GM19239 (cell line): ENCODE measurements around the gene MYO5B.
A peak's percentile ranks its signal among the peaks of the same experiment; 100 is the strongest.

Experiments
- DNase-seq: peaks from one replicate; pipeline ENCODE4 v3.0.0; 2011; ENCODE audit warnings: low spot score; ENCODE audit not compliant: insufficient read length
- FAIRE-seq: peaks from 2 replicates; lab custom pipeline; 2011; peaks lifted over from hg19 to GRCh38; lab: Jason Lieb, UNC

The MYO5B gene

DNA sequence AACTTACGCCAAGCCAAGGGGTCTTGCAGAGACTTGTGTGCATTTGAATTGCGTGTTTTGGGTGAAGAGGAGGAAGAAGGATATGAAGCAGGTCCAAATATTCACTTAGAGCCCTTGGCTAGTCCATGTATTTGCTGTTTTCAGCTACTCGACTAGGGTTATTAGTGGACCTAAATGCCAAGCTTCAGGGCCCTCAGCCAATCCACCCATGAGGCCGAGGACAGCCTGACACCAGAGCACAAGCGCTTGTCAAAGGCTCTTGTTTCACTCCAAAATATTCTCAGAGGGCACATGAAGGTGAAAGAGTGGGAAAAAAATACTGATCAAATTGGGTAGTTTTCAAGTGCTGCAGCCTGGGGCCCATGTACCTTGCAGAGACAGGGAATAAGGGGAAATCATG is 206.8 kb downstream of the MYO5B start:
- DNase-seq, result no peak
- no peak for FAIRE-seq

DNA sequence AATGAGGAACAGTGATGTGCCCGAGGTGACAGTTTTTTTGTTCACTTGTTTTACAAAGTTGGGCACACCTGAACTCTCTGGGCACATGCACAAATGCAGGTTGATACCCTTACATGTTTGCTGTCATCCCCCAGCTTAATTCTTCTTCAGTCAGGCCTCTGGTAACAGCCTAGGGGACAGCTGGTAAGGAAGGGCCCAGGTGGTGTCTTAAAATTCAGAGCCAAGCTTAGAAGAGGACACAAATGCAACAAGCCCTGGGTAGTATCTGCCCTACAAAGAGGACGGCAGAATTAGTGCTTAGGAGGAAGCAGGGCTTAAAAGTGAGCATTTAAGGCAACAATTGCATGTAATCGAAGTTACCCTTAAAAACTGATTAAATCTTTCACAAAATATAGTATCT is 209.7 kb downstream of the MYO5B start:
- FAIRE-seq (no peak), DNase-seq (no peak)

DNA sequence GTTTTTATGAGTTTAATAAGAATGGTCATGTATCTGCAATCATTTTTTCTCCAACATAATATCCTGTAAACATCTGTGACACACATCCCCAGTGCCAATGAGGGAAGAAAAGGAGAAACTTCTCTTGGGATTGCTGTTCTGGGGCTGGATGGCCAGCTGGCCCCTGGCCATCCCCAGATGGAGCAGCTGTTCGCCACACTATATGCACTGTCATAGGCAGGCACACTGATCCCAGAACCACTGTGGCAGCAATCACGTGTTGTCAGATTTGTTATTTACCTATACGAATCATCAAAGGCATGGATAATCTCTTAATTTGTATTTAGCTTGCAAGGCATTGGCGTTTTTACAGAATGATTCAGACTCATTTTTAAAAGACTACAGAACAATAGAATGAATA is 214.1 kb downstream of the MYO5B start:
- no peak for FAIRE-seq

DNA sequence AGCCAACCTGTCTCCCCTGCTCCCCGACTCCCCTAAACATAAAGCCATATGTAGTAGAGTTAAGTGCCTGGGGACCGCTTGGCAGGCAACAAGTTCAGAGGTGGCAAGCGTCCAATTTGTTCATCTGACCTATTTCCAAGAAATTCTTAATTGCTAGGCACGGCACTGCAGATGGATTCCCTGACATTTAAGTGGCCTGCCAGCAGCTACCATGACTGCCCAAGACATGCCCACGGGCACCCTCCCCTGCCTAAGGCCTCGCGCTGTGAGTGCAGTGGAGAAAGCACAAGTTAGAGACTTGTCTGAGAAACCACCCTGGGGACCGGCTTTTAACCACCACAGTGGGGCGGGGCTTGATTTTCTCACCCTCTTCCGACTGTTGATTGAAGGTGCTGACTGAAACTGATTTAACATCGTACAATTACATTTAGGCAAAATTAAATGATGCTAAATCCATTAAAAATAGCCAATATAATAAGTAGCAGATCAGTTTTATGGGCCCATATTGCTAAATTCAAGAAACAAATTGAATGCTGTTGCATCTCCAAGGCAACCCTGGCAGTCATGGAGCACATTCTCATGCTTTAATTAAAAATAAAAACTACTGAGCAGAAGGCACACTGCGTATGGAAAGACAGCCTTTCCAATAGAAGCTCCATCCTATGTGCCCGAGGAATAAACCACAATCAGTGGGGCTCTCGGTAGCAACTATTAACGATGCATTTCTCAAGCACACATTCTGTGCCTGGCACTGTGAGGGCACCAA is 218.0 kb downstream of the MYO5B start:
- DNase-seq (no peak), FAIRE-seq (no peak)

More for the DNA sequence above, 214.1 kb downstream of the MYO5B start:
- no peak for DNase-seq

DNA sequence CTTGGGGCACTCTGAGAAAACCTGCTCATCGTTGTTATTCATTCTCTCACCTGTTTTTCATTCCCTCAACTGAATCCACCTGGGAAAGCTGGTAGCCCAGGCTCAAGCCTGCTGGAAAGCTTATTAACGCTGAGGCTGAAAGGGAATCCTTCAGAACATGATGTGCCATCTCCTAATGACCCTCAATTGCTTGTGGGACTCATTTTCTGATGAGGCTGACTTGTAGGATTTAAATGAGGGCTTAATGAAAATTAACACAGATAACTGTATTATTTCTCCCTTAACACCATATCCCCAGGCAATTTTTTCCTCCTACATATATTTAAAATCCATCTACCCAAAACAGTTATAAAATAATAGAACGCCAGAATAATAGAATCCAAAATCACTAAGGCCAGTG is 218.9 kb downstream of the MYO5B start:
- FAIRE-seq, result no peak
- DNase-seq, result no peak

DNA sequence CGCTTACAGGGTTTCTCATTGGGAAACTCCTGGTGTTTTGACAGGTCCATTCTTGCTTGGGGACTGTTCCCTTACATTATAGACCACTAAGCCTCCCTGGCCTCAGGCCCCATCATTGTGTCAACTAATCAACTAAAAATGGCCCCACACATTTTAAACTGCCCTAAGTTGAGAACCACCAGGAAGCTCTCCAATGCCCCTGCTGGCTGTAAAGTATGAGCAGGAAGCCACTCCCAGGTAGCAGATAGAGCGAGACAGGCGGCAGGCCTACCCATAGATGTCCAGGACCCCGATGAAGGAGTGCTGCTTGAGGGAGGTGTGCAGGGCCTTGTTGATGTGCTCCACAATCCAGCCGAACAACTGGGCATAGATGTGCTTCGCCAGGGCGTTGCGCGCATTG is 220.9 kb downstream of the MYO5B start:
- DNase-seq (no peak), FAIRE-seq (no peak)

GRCh38 chr18:49973592-49973991 is 221.4 kb downstream of the MYO5B start:
- FAIRE-seq (no peak), DNase-seq (no peak)

DNA sequence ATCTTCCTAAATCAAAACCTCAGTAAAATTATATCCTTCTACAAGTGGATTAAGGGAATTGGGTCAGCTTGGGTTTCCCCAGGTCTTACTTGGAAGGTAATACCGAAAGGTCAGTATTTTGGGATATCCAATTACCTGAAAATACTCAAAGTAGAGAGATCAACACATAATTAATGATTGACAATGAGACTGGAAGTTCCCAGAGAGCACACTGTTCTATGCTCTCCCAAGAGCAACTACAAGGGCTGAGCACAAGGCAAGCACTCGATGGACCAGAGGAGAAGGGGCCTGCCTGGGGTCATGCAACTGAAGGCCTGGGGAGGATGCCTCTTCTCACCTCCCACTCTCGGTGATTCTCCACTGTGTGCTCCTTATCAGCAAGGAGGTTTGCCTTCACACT is 222.4 kb downstream of the MYO5B start:
- FAIRE-seq (no peak), DNase-seq (no peak)

DNA sequence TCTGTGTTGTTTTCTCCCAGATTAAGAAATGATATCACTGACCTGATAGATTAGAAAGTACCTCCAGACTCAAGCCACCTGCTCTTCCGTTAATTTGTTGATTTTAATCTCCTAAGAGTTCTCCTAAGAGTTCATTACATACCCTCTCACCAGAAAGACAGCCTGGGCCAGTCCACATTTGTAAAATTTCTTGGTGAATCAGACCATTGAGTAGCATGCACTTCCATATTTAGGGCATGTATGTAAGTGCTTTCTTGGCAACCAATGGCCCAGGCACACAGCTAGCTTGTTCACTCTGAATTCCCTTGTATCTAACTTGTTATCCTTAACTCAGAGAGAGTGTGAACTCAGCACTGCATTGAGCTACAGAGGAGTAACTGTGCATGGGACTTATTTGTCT is 223.5 kb downstream of the MYO5B start:
- DNase-seq (no peak), FAIRE-seq (peak; percentile 23)

DNA sequence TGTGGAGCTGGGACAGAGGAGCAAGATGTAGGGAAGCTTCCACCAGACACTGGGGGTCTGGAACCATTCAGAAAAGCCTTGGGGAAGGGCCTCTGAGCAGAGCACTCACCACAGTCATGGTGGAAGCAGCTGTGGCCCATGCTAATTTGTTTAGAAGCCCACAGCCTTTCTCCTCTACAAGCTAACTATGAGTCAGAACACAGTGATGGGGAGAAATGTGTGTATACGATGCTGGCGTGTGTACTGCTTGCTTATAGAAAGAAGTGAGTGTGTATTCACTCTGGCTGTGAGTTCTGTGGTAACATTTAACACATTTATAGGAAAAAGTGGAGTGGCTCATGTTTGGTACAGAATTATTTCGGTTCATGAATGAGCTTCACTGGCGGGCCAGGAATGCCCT is 224.6 kb downstream of the MYO5B start:
- FAIRE-seq (peak; percentile 63), DNase-seq (peak; percentile 18)

- DNase-seq (no peak), FAIRE-seq (peak; percentile 57)
Measured at GRCh38 chr18:49968644-49969309, 226.2 kb downstream of the MYO5B start.

DNA sequence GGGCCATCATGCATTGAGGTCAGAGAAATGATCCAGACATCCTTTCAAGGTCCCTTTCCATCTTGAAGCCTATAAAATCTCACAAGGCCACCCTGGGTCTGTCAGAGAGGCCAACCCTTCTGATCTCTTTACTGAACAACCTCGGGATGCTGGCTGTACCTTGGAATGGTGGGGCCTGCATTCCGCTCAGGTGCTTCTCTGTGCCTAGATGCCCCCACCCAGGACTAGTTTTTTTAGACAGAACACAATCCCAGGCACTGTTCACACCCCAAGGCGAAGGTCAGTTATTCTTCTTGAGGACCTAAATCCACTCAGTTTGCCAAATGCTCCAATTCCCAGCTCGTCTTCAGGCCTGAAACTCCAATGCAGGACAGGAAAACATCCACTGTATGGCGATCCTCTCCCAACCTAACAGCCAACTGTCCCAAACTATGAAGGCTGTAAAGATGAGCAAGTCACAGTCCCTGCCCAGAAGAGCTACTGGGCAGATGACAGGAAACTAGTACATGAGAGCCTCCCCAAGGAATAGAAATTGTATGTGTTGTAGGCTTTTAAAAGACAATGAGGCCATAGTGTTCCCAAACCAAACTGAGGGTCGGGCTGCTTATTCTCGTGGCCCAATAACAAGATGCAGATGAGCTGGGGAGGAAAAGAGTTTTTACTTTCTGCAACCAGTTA is 227.2 kb downstream of the MYO5B start:
- FAIRE-seq (peak; percentile 96), DNase-seq (no peak)

GRCh38 chr18:49967171-49967570 is 227.8 kb downstream of the MYO5B start:
- FAIRE-seq, result peak; percentile 96

DNA sequence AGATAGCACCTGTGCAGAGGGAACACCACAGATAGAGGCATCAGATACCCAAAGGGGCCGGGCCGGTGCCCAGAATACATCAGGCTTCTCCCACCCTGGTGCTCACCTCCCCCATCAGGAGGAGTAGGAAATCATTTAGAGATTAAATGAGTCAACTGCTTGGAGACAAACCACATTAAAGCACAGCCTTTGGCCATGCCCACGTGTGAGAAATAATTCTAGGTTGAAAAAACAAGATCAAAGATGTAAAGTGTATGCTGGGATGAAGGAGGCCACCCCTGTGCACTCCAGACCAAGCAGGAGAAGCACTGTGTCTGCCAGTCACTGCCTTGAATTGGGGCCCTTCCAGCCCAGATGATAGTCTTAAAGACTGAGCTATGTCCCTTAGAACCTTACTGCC is 228.9 kb downstream of the MYO5B start:
- DNase-seq (no peak), FAIRE-seq (no peak)

More at GRCh38 chr18:49967171-49967570, 227.8 kb downstream of the MYO5B start:
- DNase-seq, result peak; percentile 40

- FAIRE-seq, result no peak
- DNase-seq, result no peak
Measured at GRCh38 chr18:49963217-49963616, 231.7 kb downstream of the MYO5B start.

DNA sequence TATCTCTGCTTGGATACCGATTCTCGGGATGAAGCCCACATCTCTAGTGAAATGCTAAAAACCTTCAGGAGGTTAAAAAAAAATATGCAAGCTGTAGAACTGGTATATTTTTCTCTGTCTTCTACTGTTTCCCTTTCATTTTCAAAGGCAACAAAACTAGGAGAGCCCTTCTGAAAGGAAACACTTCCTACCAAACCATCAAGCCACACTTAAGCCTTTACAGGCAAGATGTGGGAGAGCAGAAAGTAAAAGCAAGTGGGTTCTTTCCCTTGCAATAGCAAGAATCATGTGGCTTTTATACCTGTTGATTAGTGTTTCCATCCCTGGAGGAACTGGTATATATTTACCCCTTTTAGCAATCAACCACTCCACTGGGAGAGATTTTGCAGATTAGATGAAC is 233.7 kb downstream of the MYO5B start:
- DNase-seq (peak; percentile 37), FAIRE-seq (peak; percentile 91)

- FAIRE-seq (peak; percentile 72), DNase-seq (no peak)
Measured at GRCh38 chr18:49960376-49960775, 234.6 kb downstream of the MYO5B start.

GRCh38 chr18:49959176-49959575 is 235.8 kb downstream of the MYO5B start:
- DNase-seq (peak; percentile 32), FAIRE-seq (peak; percentile 96)

- FAIRE-seq (no peak), DNase-seq (no peak)
Measured at GRCh38 chr18:49955263-49955662, 239.7 kb downstream of the MYO5B start.

GRCh38 chr18:49953391-49953790 is 241.6 kb downstream of the MYO5B start:
- DNase-seq (no peak), FAIRE-seq (no peak)

DNA sequence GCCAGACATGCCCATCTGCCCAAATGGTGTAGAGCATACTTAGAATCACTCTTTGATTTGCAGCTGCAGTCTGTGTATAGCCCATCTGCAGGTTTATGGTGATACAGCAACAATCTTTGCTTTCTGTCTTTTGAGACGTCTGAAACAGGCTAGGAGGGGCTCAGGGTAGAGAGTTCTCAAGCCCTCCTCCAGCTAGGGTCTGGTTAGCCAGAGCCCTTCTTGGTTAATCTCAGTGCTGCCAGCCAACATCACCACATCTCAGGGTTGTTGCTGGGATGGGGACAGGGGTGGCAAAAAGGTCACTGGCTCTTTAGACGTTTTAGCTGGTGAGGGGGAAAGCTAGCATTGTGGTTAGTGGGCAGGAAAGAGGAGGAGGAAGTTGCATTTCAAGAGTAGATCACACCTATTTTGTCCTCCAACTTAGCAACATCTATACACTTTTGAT is 245.0 kb downstream of the MYO5B start:
- FAIRE-seq, result peak; percentile 78

More for the DNA sequence above, 245.0 kb downstream of the MYO5B start:
- no peak for DNase-seq
